Osteoblast (primary cell): ENCODE data around the gene LRRC4C. TPM values are rescaled to one million over a fixed set of nuclear protein-coding genes. Genes with fewer than 3 reads are reported as not detected.
A peak's percentile ranks its signal among the peaks of the same experiment; 100 is the strongest.

Experiments used
- DNase-seq: peaks from one replicate; pipeline ENCODE4 v3.0.0; 2011; ENCODE audit warnings: low spot score, mixed read lengths; ENCODE audit not compliant: insufficient read length; ENCODE audit errors: missing footprints
- H2AFZ ChIP-seq: 2 replicates; pipeline ENCODE4 v1.6.0; 2011; ENCODE audit warnings: mild to moderate bottlenecking, low read length
- H3K27ac ChIP-seq: 2 replicates; pipeline ENCODE4 v1.5.1; 2011; ENCODE audit warnings: mild to moderate bottlenecking, low read depth, low read length, moderate library complexity
- H3K27me3 ChIP-seq: 2 replicates; pipeline ENCODE4 v1.6.0; 2012; ENCODE audit warnings: mild to moderate bottlenecking, control low read depth, inconsistent platforms, low read length, moderate library complexity; ENCODE audit not compliant: insufficient read depth
- H3K36me3 ChIP-seq: 2 replicates; pipeline ENCODE4 v1.5.1; 2011; ENCODE audit warnings: mild to moderate bottlenecking, low read length, control low read depth, moderate library complexity; ENCODE audit not compliant: insufficient read depth
- H3K4me1 ChIP-seq: 2 replicates; pipeline ENCODE4 v1.5.1; 2011; ENCODE audit warnings: mild to moderate bottlenecking, low read length, control low read depth, moderate library complexity; ENCODE audit not compliant: insufficient read depth
- H3K4me2 ChIP-seq: 2 replicates; pipeline ENCODE4 v1.6.0; 2011; ENCODE audit warnings: mild to moderate bottlenecking, low read length; ENCODE audit not compliant: insufficient read depth
- H3K4me3 ChIP-seq: fragments of 200-600 bp; sonication (generic); 3 replicates; pipeline ENCODE4 v1.5.1; 2012; ENCODE audit warnings: mild to moderate bottlenecking, low read length, inconsistent platforms; ENCODE audit not compliant: insufficient read depth
- H3K79me2 ChIP-seq: 2 replicates; pipeline ENCODE4 v1.6.0; 2012; ENCODE audit warnings: mild to moderate bottlenecking, low read length, control low read depth, inconsistent platforms; ENCODE audit not compliant: insufficient read depth
- H3K9me3 ChIP-seq: 2 replicates; pipeline ENCODE4 v1.5.1; 2011; ENCODE audit warnings: low read depth, low read length, control low read depth
- H4K20me1 ChIP-seq: 2 replicates; pipeline ENCODE4 v1.6.0; 2012; ENCODE audit warnings: mild to moderate bottlenecking, low read length, control low read depth; ENCODE audit not compliant: insufficient read depth
- CTCF ChIP-seq: IDR thresholded peaks from 2 replicates; pipeline ENCODE4 v1.5.1; 2011; ENCODE audit warnings: mild to moderate bottlenecking, low read depth, low read length, moderate library complexity; ENCODE audit errors: extremely low read depth
- total RNA-seq: library from RNA; depleted of rRNA; stranded (reverse); fragments of >200 nt; gene quantifications from 2 replicates; pipeline ENCODE4 v1.2.3, GENCODE V29; 2012

Gene LRRC4C
- total RNA-seq, 1 donor: 2.2 TPM

- DNase-seq: no peak
- H3K27me3 ChIP-seq: no peaks in the 10 kb centered on the region
- no peaks in the 10 kb centered on the region for H4K20me1 ChIP-seq
- no peaks in the 10 kb centered on the region for H3K4me1 ChIP-seq
- no peaks in the 10 kb centered on the region for H3K79me2 ChIP-seq
- TF ChIP-seq CTCF: no peak
- H3K9me3 ChIP-seq: no peaks in the 10 kb centered on the region
- H3K36me3 ChIP-seq: no peaks in the 10 kb centered on the region
- H3K27ac ChIP-seq: no peak overlapping the region
- H3K4me3 ChIP-seq: no peak overlapping the region
- no peak overlapping the region for H3K4me2 ChIP-seq
- no peak overlapping the region for H2AFZ ChIP-seq
These were observed 1136.2 kb downstream of the LRRC4C start for GRCh38 chr11:40323241-40323640.

- no peaks in the 10 kb centered on the region for H3K27me3 ChIP-seq
- no peak overlapping the region for H3K27ac ChIP-seq
- no peaks in the 10 kb centered on the region for H3K9me3 ChIP-seq
- no peak for TF ChIP-seq CTCF
- no peak overlapping the region for H3K4me2 ChIP-seq
- no peaks in the 10 kb centered on the region for H3K36me3 ChIP-seq
- no peaks in the 10 kb centered on the region for H4K20me1 ChIP-seq
- H3K79me2 ChIP-seq: no peaks in the 10 kb centered on the region
- peak; percentile 4 for DNase-seq
- no peak overlapping the region for H2AFZ ChIP-seq
- no peaks in the 10 kb centered on the region for H3K4me1 ChIP-seq
- H3K4me3 ChIP-seq: no peak overlapping the region
These were observed 1137.9 kb downstream of the LRRC4C start for GRCh38 chr11:40321537-40321936.

- Histone ChIP-seq H3K4me2 (no peak overlapping the region), H3K4me1 (no peaks in the 10 kb centered on the region), H3K4me3 (no peak overlapping the region), H3K27ac (no peak overlapping the region), H3K9me3 (no peaks in the 10 kb centered on the region), H3K79me2 (no peaks in the 10 kb centered on the region), H2AFZ (no peak overlapping the region), H4K20me1 (no peaks in the 10 kb centered on the region), H3K27me3 (no peaks in the 10 kb centered on the region), H3K36me3 (no peaks in the 10 kb centered on the region)
- DNase-seq: no peak
- no peak for TF ChIP-seq CTCF
These were observed 1143.3 kb downstream of the LRRC4C start for GRCh38 chr11:40316171-40316570.

- Histone ChIP-seq H3K27ac (no peak overlapping the region), H3K36me3 (no peaks in the 10 kb centered on the region), H3K4me3 (no peak overlapping the region), H3K9me3 (no peaks in the 10 kb centered on the region), H4K20me1 (no peaks in the 10 kb centered on the region), H2AFZ (no peak overlapping the region), H3K4me1 (no peaks in the 10 kb centered on the region), H3K27me3 (no peaks in the 10 kb centered on the region), H3K4me2 (no peak overlapping the region), H3K79me2 (no peaks in the 10 kb centered on the region)
- no peak for DNase-seq
- no peak for TF ChIP-seq CTCF
These were observed 1144.3 kb downstream of the LRRC4C start for GRCh38 chr11:40315122-40315521.
